GM18909 (cell line): ENCODE results near the gene CRISPLD2.

Experiments used
- ATAC-seq: cut with Tn5 transposase; IDR thresholded peaks from one replicate; pipeline ENCODE4 v1.9.1; 2021; ENCODE audit warnings: mild to moderate bottlenecking; ENCODE audit not compliant: unreplicated experiment, poor library complexity

Gene CRISPLD2

GRCh38 chr16:84899414-84899813 lies 79.6 kb downstream of the CRISPLD2 start:
- ATAC-seq = no peak

GRCh38 chr16:84905965-84906460 lies 86.2 kb downstream of the CRISPLD2 start:
- no peak for ATAC-seq

GRCh38 chr16:84907051-84907450 lies 87.3 kb downstream of the CRISPLD2 start:
- no peak for ATAC-seq

DNA sequence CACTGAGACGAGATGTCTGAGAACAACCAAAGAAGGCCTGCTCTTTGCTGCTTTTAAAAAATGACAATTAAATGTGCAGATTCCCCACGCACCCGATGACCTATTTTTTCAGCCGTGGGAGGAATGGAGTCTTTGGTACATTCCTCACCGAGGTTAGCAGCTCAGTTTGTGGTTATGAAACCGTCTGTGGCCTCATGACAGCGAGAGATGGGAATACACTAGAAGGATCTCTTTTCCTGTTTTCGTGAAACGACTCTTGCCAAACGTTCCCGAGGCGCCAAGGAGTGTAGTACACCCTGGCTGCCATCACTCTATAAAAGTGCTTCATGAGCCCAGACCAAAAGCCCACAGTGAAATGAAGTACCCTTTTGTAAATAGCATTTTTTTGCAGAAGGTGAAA lies 87.8 kb downstream of the CRISPLD2 start:
- no peak for ATAC-seq

GRCh38 chr16:84909476-84910085 lies 89.8 kb downstream of the CRISPLD2 start:
- no peak for ATAC-seq

DNA sequence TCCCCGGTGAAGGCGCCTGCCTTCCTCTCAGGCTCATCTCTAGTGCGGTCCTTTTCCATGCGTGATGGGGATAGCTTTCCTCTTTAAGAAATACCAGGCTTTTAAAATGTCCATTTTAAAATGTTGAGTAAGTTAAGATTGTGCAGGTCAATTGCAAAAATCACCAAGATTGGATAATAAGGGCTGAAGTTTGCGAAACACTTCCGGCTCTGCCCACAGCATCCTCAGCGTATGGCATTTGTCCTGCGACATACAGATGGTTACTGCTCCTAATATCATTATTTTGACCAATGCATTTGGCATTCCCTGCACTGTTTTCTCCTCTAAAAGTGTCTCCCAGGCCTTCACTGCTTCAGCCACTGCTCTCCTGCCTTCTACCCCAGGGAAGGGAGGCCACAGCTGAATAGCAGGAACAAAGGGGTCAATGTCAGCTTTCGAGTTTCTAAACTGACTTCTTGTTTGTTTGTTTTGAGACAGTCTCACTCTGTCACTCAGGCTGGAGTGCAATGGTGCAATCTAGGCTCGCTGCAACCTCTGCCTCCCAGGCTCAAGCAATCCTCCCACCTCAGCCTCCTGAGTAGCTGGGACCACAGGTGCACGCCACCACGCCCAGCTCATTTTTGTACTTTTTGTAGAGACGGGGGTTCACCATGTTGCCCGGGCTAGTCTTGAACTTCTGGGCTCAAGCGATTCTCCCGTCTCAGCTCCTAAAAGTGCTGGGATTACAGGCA lies 91.9 kb downstream of the CRISPLD2 start:
- no peak for ATAC-seq

- no peak for ATAC-seq
Measured at GRCh38 chr16:84913315-84913714, 93.5 kb downstream of the CRISPLD2 start.

GRCh38 chr16:84914273-84914672 lies 94.5 kb downstream of the CRISPLD2 start:
- no peak for ATAC-seq

DNA sequence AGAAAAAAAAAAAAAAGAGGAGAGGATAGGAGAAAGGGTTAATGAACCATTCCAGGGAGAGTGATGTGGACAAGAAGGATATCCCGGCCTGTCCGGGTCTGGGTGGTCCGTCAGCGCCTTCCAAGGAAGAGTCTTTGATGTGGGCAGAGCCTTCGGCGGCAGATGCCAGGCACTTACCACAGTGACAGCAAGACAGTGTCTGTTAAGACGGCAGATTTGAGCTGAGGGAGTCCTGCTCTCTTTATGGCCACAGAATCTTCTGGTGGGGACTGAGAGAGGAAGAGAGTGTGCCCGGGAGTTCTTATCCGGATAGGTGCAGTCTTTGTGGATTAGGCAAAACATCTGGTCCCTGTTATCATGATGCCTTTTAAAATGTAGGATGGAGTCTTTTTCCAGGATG lies 96.4 kb downstream of the CRISPLD2 start:
- no peak for ATAC-seq

DNA sequence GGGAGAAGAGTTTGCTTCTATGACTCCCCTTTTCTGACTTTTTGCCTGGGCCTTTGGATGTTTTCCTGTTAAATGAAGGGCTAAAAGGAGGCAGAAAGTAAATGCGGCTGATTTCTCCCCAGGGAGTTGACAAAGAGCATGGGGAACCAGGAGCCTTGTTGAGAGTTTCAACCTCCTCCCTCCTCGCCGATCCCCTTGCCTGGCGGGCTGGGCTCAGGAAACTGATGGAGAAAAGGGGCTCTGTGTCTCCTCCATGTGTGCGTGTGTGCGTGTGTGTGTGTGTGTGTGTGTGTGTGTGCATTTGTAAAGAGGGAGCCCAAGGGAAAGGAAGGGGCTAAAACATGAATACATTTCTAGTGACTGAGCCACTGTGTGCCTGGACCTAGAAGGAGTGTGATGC lies 97.1 kb downstream of the CRISPLD2 start:
- ATAC-seq = no peak

GRCh38 chr16:84917492-84917891 lies 97.7 kb downstream of the CRISPLD2 start:
- ATAC-seq = no peak

GRCh38 chr16:84918006-84918909 lies 98.5 kb downstream of the CRISPLD2 start:
- no peak for ATAC-seq

- ATAC-seq = no peak
Measured at GRCh38 chr16:84919269-84919668, 99.5 kb downstream of the CRISPLD2 start.

GRCh38 chr16:84919708-84920107 lies 99.9 kb downstream of the CRISPLD2 start:
- no peak for ATAC-seq

DNA sequence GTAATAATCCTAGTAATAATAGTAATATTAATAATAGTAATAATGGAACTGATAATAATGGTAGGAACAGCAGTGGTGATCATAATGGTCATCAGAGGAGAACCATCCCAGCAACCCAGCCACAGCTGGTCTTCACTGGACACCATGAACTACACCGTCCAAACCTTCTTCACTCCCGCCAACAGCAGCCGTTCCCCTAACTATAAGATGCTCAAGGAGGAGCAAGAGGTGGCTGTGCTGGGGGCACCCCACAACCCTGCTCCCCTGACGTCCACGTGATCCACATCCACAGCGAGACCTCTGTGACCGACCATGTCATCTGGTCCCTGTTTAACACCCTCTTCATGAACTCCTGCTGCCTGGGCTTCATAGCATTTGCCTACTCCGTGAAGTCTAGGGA lies 100.5 kb downstream of the CRISPLD2 start:
- no peak for ATAC-seq

DNA sequence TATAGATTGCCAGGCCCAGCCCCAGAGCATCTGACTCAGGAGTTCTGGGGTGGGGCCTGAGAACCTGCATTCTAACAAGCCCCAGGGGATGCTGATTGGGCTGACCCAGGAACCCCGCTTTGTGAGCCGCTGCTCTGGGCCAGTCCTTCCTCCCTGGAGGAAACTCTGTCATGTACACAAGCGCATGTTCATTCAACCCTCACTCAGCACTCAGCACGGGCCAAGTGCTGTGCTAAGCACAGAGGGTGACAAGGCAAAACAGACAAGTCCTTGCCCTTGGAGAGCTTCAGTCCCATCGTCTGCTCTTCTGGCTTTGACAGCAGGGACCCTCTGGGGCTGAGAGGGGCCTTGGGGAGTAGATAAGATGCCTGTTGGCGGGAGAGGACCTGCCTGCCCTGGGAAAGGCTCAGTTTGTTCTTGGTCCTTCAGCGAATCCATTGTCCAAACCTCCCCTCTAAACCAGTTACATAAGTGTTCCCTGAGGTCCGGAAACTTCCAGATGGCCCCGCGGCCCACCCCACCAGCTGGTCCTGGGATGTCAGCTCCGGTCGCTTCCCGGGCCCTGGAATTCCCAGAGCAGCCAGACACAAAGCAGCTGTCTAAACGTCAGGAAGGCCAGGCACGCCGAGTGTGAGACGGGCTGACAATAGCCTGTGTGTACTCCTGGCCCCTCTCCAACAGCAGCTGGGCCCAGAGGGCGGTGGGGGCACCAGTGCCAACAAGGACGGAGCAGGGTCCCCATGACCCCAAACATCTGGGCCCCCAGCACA lies 102.8 kb downstream of the CRISPLD2 start:
- ATAC-seq = no peak

DNA sequence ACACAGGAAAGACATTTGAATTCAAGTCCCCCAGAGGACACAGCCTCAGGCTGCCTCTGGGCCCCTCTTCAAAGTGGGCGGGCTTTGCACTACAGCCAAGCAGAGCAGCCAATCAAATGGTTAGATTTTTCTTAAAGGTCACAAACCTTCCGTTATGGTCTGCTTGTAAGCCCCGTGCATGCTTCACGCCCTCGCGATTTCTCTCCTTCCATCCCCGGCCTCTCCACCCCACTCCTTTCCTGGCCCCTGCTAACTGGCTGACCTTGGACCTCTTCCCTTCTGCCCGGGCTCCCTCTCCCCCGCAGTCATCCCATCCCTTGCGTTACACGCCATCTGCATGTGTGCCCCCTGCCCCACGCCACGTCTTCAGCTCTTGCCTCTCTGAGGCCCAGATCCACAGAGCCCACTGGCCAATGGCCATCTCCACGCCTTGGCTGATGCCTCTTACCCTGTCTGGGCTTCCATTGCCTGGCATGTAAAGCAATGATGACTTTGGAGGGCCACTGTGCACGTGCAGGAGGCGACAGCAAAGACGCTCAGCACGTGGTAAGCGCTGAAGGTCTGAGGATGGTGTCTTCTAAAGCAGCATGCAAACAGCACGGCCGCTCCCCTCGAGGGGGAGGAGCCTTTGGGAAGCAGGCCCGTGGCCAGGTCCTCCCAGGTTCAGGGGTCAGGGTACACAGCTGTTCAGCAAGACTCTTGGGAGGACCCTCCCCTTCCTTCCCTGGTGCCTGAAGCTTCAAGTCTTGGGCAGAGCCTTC lies 104.7 kb downstream of the CRISPLD2 start:
- ATAC-seq = no peak

DNA sequence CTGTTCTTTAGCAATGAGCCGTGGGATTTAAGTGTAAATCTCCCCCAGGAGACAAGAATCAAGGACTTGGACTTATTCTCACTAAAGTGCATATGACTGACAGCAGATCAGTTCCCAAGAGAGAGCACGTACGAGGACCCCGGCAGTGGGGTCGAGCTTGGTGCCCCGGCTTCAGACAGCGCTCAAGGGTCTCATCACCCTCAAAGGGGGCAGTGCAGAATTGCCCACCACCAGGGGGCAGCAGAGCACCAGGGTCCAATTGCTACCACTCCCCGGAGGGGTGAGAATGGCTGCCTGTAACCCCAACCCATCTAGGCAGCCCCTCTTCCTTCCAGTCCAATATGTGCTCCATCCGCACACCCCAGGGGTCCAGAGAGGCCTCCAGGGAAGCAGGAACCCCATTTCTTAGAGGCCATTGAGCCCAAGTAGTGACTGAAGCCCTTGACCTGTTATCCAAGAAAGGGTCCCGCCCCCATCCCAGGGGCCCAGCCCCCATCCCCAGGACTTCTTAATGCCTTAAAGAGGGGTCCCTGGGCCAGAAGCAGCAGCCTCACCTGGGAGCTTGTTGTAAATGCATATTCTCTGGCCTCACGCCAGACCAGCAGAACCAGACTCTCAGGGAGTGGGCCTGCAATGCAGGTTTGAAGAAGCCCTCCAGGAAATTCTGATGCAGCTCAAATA lies 105.4 kb downstream of the CRISPLD2 start:
- ATAC-seq = no peak

- ATAC-seq = no peak
Measured at GRCh38 chr16:84925773-84926372, 106.1 kb downstream of the CRISPLD2 start.
